GM21619 (cell line): ENCODE data around the gene CSRNP3.
"Not testable (repeated sequence)": the region's sequence is repeated elsewhere in the genome, so short reads cannot be mapped to it uniquely, and the experiment has no call there.

ENCODE experiments used
- ATAC-seq: cut with Tn5 transposase; IDR thresholded peaks from one replicate; pipeline ENCODE4 v1.9.1; 2021; ENCODE audit not compliant: unreplicated experiment

CSRNP3 gene

GRCh38 chr2:165586019-165586418 is 116.5 kb downstream of the CSRNP3 start:
- ATAC-seq: no peak

GRCh38 chr2:165587335-165587938 is 117.9 kb downstream of the CSRNP3 start:
- ATAC-seq: peak; percentile 82

GRCh38 chr2:165590999-165591398 is 121.5 kb downstream of the CSRNP3 start:
- not testable (repeated sequence) for ATAC-seq

DNA sequence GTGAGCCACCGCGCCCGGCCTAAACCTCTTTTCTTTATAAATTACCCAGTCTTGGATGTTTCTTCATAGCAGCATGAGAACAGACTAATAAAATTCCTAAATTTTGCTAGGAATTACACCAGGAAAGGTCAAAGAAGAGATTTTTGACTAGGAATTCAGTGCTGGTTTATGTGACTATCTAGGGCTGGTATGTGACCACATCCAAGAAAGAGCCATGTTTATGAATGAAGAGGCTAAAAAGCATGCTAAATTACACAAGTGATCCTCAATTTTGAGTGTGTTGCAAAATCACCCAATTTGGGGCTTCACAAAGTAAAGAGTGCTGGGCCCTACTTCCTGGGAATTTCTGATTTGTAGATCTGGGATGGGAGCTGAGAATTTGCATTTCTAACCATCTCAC is 123.6 kb downstream of the CSRNP3 start:
- ATAC-seq: no peak

- ATAC-seq: no peak
Measured at GRCh38 chr2:165594231-165594934, 124.9 kb downstream of the CSRNP3 start.

DNA sequence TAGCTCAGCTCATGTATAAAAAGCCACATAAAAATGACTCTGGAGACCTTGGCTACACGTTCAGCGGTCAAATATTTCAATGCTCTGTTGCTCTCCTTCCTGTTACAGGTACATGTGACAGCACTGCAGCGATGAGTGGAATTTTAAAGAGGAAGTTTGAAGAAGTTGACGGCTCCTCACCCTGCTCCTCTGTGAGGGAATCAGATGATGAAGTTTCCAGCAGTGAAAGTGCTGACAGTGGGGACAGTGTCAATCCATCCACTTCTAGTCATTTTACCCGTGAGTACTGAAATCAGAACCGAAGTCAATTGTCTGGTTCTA is 125.4 kb downstream of the CSRNP3 start:
- peak; percentile 90 for ATAC-seq

GRCh38 chr2:165596788-165597187 is 127.3 kb downstream of the CSRNP3 start:
- no peak for ATAC-seq

DNA sequence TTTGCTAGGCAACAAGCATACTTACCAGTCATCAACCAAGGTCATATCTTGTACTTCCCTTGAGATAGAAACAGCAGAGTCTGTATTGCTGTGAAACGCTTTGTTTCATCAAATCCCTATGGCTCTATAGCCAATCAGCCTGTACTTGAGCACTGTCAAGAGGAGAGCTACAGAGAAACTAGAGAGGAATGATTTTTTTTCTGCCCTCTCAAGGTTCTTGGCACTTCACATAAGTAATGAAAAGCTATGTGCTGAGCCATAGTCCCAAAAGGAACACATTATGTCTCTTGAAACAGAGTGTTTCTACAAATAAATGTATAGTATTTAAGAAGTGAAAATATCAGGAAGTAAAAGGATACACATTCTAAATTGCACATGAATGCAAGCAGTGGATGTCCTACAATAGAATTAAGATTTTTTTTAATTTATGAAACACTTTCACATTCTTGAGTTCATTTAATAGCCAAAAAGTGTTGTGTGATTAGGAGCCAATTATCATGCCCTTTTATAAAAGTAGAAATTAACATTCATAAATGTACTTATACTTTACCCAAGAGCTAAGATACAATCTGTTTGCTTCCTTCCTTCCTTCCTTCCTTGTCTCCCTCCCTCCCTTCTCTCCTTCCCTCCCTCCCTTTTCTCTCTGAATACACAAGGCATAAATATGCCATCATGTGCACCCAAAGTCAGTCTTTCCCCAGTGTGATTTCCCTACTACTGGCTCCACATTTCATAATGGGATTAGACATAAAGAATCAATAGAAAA is 131.8 kb downstream of the CSRNP3 start:
- no peak for ATAC-seq

GRCh38 chr2:165601928-165602521 is 132.5 kb downstream of the CSRNP3 start:
- no peak for ATAC-seq

DNA sequence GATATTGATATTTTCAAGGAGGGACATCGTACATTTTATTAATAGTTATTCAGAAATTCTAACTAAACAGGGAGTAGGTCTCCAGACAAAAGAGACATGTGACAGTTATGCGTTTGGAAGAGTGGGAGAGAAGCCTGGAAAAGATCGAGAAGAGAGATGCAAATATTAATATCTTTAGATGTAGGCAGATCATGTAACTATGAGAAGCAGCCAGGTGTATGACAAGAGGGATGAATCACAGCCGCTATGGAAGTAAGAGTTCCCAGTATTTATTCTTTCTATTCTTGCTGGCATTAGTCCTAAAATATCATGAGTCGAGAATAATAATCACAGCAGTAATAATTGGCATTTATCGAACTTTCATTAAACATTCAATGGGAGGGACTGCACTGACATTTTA is 140.2 kb downstream of the CSRNP3 start:
- ATAC-seq: no peak

- ATAC-seq: no peak
Measured at GRCh38 chr2:165610591-165611029, 141.1 kb downstream of the CSRNP3 start.

DNA sequence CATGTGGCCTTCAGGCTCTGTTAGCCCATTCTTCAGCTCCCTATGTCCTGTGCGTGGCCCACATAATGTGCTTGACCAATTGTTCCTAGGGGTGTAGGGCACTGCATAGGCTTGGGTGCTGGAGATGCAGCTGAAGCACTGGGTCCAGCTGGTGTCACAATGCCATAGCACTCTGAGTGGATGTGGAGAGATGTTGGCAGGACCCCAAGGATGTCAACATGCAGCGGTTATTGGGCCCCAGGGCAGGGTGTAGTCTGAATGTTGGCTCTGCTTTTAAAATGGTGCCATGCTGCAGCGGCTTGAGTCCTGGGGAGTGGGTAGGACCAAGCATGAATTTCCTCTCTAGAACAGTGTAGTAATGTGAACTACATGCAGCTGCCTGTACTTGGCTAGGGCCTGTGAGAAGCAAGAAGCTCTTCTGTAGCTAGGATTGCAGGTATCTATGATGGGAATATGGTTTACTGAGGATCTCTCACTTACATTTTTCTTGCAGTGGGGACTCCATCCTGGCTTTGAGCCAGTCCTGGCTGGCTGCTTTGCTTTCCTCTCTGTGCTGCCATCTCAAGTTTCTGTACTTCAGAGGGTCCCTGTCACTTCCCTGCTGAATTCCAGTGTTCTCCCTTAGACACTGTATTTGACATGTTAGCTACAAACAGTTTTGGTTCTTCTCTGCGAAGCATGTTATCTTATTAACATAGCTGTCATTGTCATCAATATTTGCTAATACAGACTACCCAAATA is 148.4 kb downstream of the CSRNP3 start:
- no peak for ATAC-seq

DNA sequence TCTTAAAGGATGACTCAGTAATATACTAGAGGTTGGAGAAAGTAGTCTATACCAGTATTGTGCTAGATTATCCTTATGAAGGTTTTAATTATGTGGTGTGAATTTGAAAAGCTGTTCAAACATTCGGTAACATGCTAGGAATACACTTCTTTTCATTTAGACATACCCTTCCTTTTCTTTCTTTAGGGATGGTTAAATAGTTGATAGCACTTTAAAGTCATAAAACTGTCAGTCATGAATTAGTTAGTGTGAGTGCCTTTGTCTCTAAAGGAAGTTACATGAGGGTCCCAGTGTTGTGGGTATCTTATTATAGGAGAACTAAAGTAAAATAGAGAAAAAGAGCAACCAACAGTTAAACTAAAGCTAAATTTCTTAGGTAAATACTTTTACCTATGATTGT is 149.3 kb downstream of the CSRNP3 start:
- no peak for ATAC-seq

- no peak for ATAC-seq
Measured at GRCh38 chr2:165621086-165621560, 151.6 kb downstream of the CSRNP3 start.

- ATAC-seq: no peak
Measured at GRCh38 chr2:165623161-165623560, 153.7 kb downstream of the CSRNP3 start.

GRCh38 chr2:165623783-165624469 is 154.4 kb downstream of the CSRNP3 start:
- no peak for ATAC-seq

GRCh38 chr2:165624470-165624800 is 154.9 kb downstream of the CSRNP3 start:
- no peak for ATAC-seq

DNA sequence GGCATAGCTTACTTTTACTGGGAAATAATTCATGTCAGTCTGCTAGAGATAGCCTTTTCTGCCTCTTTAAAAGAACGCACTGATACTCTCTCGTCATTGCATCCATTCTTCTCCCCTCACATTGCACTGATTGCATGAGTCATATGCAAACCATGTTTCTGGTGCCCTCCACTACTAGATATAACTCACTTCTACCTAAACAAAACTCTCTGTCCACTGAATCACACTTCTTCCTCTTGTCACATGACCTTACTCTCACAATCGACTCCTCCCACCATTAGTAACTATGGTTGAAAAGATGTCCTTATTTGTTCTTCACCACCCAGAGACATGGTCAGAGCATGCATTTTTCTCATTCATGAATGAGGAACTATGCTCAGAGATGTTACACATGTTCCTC is 158.0 kb downstream of the CSRNP3 start:
- no peak for ATAC-seq

- no peak for ATAC-seq
Measured at GRCh38 chr2:165629776-165630175, 160.3 kb downstream of the CSRNP3 start.

DNA sequence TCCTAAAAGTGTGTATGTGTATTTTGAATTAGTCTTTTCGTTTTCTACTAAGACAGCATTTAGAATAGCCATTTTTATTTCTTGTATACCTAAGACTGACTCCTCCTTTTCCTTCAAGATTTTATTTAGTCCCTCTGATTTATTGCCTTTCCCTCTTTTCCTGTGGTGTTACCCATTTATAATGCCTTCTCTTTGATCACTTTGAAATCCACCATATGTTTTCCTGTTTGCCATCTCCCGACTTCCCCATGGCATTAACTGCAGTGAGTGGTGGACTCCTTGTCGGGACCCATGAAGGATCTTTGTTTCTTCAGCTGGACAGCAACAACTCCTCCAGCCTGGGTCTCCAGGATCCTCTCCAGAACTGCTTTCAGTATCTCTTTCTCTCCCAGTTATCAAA is 160.7 kb downstream of the CSRNP3 start:
- ATAC-seq: no peak

GRCh38 chr2:165631089-165631488 is 161.6 kb downstream of the CSRNP3 start:
- ATAC-seq: no peak
